ENCODE data around the gene ITPA. TPM values are rescaled to one million over a fixed set of nuclear protein-coding genes. Genes with fewer than 3 reads are reported as not detected.

ITPA gene
- 10 to 100 TPM; 94.3 to 94.7 TPM for total RNA-seq

- H3K4me1 Mint-ChIP-seq (ENCODE audit: low read depth in 2 of 2), result peaks cover 18 to 21% of the 10 kb centered on the region in 2 donors
- DNase-seq (ENCODE audit: low spot score), result no peak
- peak; percentile 66 to 70 for ATAC-seq
- no peaks in the 10 kb centered on the region for H3K27me3 Mint-ChIP-seq
- no peaks in the 10 kb centered on the region for H3K36me3 Mint-ChIP-seq
- peak within 1 kb of the TSS; percentile 88 to 96 for H3K27ac Mint-ChIP-seq
- peak within 1 kb of the TSS; percentile 94 for H3K4me3 Mint-ChIP-seq
- H3K9me3 Mint-ChIP-seq, result no peaks in the 10 kb centered on the region
Observed at GRCh38 chr20:3209257-3209945, at the start of gene ITPA. Gene ITPA, plus strand, starts transcription at chr20:3209498. Its CDS starts 54 bp downstream, at chr20:3209552.

GRCh38 chr20:3160418-3160817, 48.9 kb upstream of the ITPA start:
- H3K9me3 Mint-ChIP-seq, result no peaks in the 10 kb centered on the region
- H3K4me3 Mint-ChIP-seq, result no peak overlapping the region
- H3K4me1 Mint-ChIP-seq (ENCODE audit: low read depth in 2 of 2), result peaks cover 32 to 41% of the 10 kb centered on the region in 2 donors
- peaks cover 10% of the 10 kb centered on the region for H3K36me3 Mint-ChIP-seq
- DNase-seq (ENCODE audit: low spot score) (no peak), ATAC-seq (no peak)
- no peak overlapping the region for H3K27ac Mint-ChIP-seq
- peaks cover 0 to 7% of the 10 kb centered on the region in 2 donors for H3K27me3 Mint-ChIP-seq

- Mint-ChIP-seq H3K36me3 (peaks cover 10% of the 10 kb centered on the region), H3K9me3 (no peaks in the 10 kb centered on the region), H3K27me3 (peaks cover 0 to 7% of the 10 kb centered on the region in 2 donors), H3K4me3 (no peak overlapping the region), H3K27ac (no peak overlapping the region), H3K4me1 (ENCODE audit: low read depth in 2 of 2) (peaks cover 26 to 32% of the 10 kb centered on the region in 2 donors)
- DNase-seq (ENCODE audit: low spot score), result no peak
- ATAC-seq, result no peak
Observed at GRCh38 chr20:3161316-3162079, 47.8 kb upstream of the ITPA start.

- H3K4me3 Mint-ChIP-seq, result no peak overlapping the region
- no peak overlapping the region for H3K27ac Mint-ChIP-seq
- H3K27me3 Mint-ChIP-seq, result peaks cover 0 to 7% of the 10 kb centered on the region in 2 donors
- H3K4me1 Mint-ChIP-seq (ENCODE audit: low read depth in 2 of 2), result peaks cover 20 to 26% of the 10 kb centered on the region in 2 donors
- no peaks in the 10 kb centered on the region for H3K9me3 Mint-ChIP-seq
- peaks cover 10% of the 10 kb centered on the region for H3K36me3 Mint-ChIP-seq
- ATAC-seq, result no peak
- DNase-seq (ENCODE audit: low spot score), result no peak
Observed at GRCh38 chr20:3162080-3162611, 47.2 kb upstream of the ITPA start.

- Mint-ChIP-seq H3K27ac (peak overlapping the region in 1 of 2 donors; percentile 65), H3K4me3 (no peak overlapping the region), H3K4me1 (ENCODE audit: low read depth in 2 of 2) (peaks cover 10 to 16% of the 10 kb centered on the region in 2 donors), H3K36me3 (peaks cover 10% of the 10 kb centered on the region), H3K27me3 (peaks cover 4 to 8% of the 10 kb centered on the region in 2 donors), H3K9me3 (no peaks in the 10 kb centered on the region)
- ATAC-seq, result no peak
- no peak for DNase-seq (ENCODE audit: low spot score)
Observed at GRCh38 chr20:3163099-3164042, 45.9 kb upstream of the ITPA start.

- peaks cover 4 to 8% of the 10 kb centered on the region in 2 donors for H3K4me1 Mint-ChIP-seq (ENCODE audit: low read depth in 2 of 2)
- peaks cover 3% of the 10 kb centered on the region for H3K36me3 Mint-ChIP-seq
- H3K4me3 Mint-ChIP-seq, result no peak overlapping the region
- no peaks in the 10 kb centered on the region for H3K9me3 Mint-ChIP-seq
- no peak overlapping the region for H3K27ac Mint-ChIP-seq
- DNase-seq (ENCODE audit: low spot score) (no peak), ATAC-seq (no peak)
- peaks cover 12 to 14% of the 10 kb centered on the region in 2 donors for H3K27me3 Mint-ChIP-seq
Observed at GRCh38 chr20:3164043-3164762, 45.1 kb upstream of the ITPA start.

GRCh38 chr20:3164763-3165410, 44.4 kb upstream of the ITPA start:
- Mint-ChIP-seq H3K36me3 (no peaks in the 10 kb centered on the region), H3K9me3 (no peaks in the 10 kb centered on the region), H3K4me1 (ENCODE audit: low read depth in 2 of 2) (peaks cover 1 to 2% of the 10 kb centered on the region in 2 donors), H3K27ac (no peak overlapping the region), H3K27me3 (peaks cover 15 to 19% of the 10 kb centered on the region in 2 donors), H3K4me3 (no peak overlapping the region)
- DNase-seq (ENCODE audit: low spot score) (no peak), ATAC-seq (no peak)

GRCh38 chr20:3165473-3166337, 43.6 kb upstream of the ITPA start:
- no peak for ATAC-seq
- no peak for DNase-seq (ENCODE audit: low spot score)
- Mint-ChIP-seq H3K36me3 (no peaks in the 10 kb centered on the region), H3K4me1 (ENCODE audit: low read depth in 2 of 2) (no peaks in the 10 kb centered on the region), H3K27ac (no peak overlapping the region), H3K4me3 (no peak overlapping the region), H3K9me3 (no peaks in the 10 kb centered on the region), H3K27me3 (peaks cover 17 to 21% of the 10 kb centered on the region in 2 donors)

- Mint-ChIP-seq H3K4me3 (no peak overlapping the region), H3K9me3 (no peaks in the 10 kb centered on the region), H3K36me3 (no peaks in the 10 kb centered on the region), H3K4me1 (ENCODE audit: low read depth in 2 of 2) (no peaks in the 10 kb centered on the region), H3K27me3 (peaks cover 18 to 21% of the 10 kb centered on the region in 2 donors), H3K27ac (no peak overlapping the region)
- no peak for ATAC-seq
- no peak for DNase-seq (ENCODE audit: low spot score)
Observed at GRCh38 chr20:3166338-3166912, 42.9 kb upstream of the ITPA start.

GRCh38 chr20:3166913-3167342, 42.4 kb upstream of the ITPA start:
- Mint-ChIP-seq H3K36me3 (no peaks in the 10 kb centered on the region), H3K27ac (no peak overlapping the region), H3K9me3 (no peaks in the 10 kb centered on the region), H3K4me1 (ENCODE audit: low read depth in 2 of 2) (no peaks in the 10 kb centered on the region), H3K27me3 (peaks cover 21 to 24% of the 10 kb centered on the region in 2 donors), H3K4me3 (no peak overlapping the region)
- DNase-seq (ENCODE audit: low spot score), result no peak
- no peak for ATAC-seq

GRCh38 chr20:3167738-3168078, 41.6 kb upstream of the ITPA start:
- Mint-ChIP-seq H3K27me3 (peaks cover 27 to 29% of the 10 kb centered on the region in 2 donors), H3K4me1 (ENCODE audit: low read depth in 2 of 2) (peaks cover 0 to 3% of the 10 kb centered on the region in 2 donors), H3K9me3 (no peaks in the 10 kb centered on the region), H3K36me3 (no peaks in the 10 kb centered on the region), H3K27ac (no peak overlapping the region), H3K4me3 (no peak overlapping the region)
- ATAC-seq (no peak), DNase-seq (ENCODE audit: low spot score) (no peak)

Data from natural killer cell treated with Interleukin-12 subunit alpha and Interleukin-12 subunit beta and Interleukin-15 and Interleukin-18, amount 100 ng/mL, for 72 hours (primary cell).